K562 (cell line): ENCODE data around the gene BTBD16. TPM values are rescaled to one million over a fixed set of nuclear protein-coding genes. Genes with fewer than 3 reads are reported as not detected.

Source experiments
- ATAC-seq: fragments of 200-7000 bp; cut with Tn5 transposase; 3 replicates; pipeline ENCODE4 v1.9.1; 2020; ENCODE audit warnings: moderate library complexity
- BruUV-seq: library from RNA; stranded (reverse); fragments of 400-500 nt; replicated peaks from 2 replicates; lab custom pipeline; 2021; lab: Mats Ljungman, UMichigan
- CTCF ChIA-PET: fragments of 300-600 bp; formaldehyde crosslinking; extraction: SDS; loops from one replicate; lab custom pipeline; 2021; ENCODE audit warnings: low intra/inter-chr PET ratio; lab: Yijun Ruan, JAX
- POLR2A ChIA-PET: fragments of 300-600, 350-650 bp; sonication (Branson Sonifier 250); formaldehyde crosslinking; extraction: SDS; loops from one replicate; lab custom pipeline; 2021; ENCODE audit warnings: antibody characterized with exemption, inconsistent platforms; lab: Yijun Ruan, JAX
- DNase-seq, 4 experiments: peaks; one replicate each; pipeline versions ENCODE4 v3.0.0 to v3.0.0-alpha.2; 2011 to 2018; ENCODE audit warnings: low spot score in 3 of 4, mixed read lengths in 3 of 4; ENCODE audit errors: extremely low read depth in 1 of 4
- FAIRE-seq: peaks from 2 replicates; lab custom pipeline; 2011; peaks lifted over from hg19 to GRCh38; lab: Jason Lieb, UNC
- H2AFZ ChIP-seq: 2 replicates; pipeline ENCODE4 v1.6.0; 2011; ENCODE audit warnings: low read depth, low read length, control low read depth, inconsistent platforms
- H3K27ac ChIP-seq: fragments of 200-600 bp; 3 replicates; pipeline ENCODE4 v1.8.0; 2011; ENCODE audit warnings: low read depth, mild to moderate bottlenecking, control low read depth, inconsistent platforms, low read length, moderate library complexity, mixed read lengths; ENCODE audit errors: extremely low read depth
- H3K27me3 ChIP-seq, 2 experiments: fragments of 300-600 bp in 1 of 2; 2 replicates in 1 of 2; 3 replicates in 1 of 2; pipeline versions ENCODE4 v1.6.0 to v1.8.0; 2011; ENCODE audit warnings: inconsistent platforms in 2 of 2, low read length in 2 of 2, mild to moderate bottlenecking in 1 of 2, mixed read lengths in 1 of 2, moderate library complexity in 1 of 2; ENCODE audit not compliant: control insufficient read depth in 2 of 2, insufficient read depth in 2 of 2
- H3K36me3 ChIP-seq: fragments of 300-600 bp; 3 replicates; pipeline ENCODE4 v1.8.0; 2011; ENCODE audit warnings: mild to moderate bottlenecking, low read length, inconsistent platforms; ENCODE audit not compliant: control insufficient read depth, insufficient read depth
- H3K4me1 ChIP-seq, 2 experiments: fragments of 200-600 bp in 1 of 2; replicated peaks in 1 of 2; 2 replicates in 1 of 2; 3 replicates in 1 of 2; pipeline versions ENCODE4 v1.5.1 to v1.8.0; 2011; ENCODE audit warnings: inconsistent platforms in 2 of 2, low read length in 2 of 2, mild to moderate bottlenecking in 1 of 2, mixed read lengths in 1 of 2, moderate library complexity in 1 of 2; ENCODE audit not compliant: control insufficient read depth in 2 of 2, insufficient read depth in 2 of 2
- H3K4me2 ChIP-seq: 2 replicates; pipeline ENCODE4 v1.6.1; 2011; ENCODE audit warnings: low read length, control low read depth, inconsistent platforms, mixed read lengths; ENCODE audit not compliant: insufficient read depth
- H3K4me3 ChIP-seq: fragments of 200-600 bp; sonication (generic), shearing (Covaris generic); 2 replicates; pipeline ENCODE4 v1.5.1; 2016; ENCODE audit warnings: control low read depth, inconsistent platforms
- H3K79me2 ChIP-seq: fragments of 200-600 bp; 3 replicates; pipeline ENCODE4 v1.8.0; 2011; ENCODE audit warnings: low read length, inconsistent platforms; ENCODE audit not compliant: control insufficient read depth, insufficient read depth
- H3K9ac ChIP-seq, 2 experiments: 2 replicates each; pipeline versions ENCODE4 v1.6.0 to v1.6.1; 2011; ENCODE audit warnings: low read depth in 2 of 2, low read length in 2 of 2, control low read depth in 1 of 2, inconsistent platforms in 1 of 2, mild to moderate bottlenecking in 1 of 2, mixed read lengths in 1 of 2; ENCODE audit not compliant: insufficient read depth in 1 of 2
- H3K9me1 ChIP-seq: one replicate; pipeline ENCODE4 v1.6.0; 2011; ENCODE audit warnings: inconsistent platforms, mild to moderate bottlenecking, low read length, moderate library complexity; ENCODE audit not compliant: control insufficient read depth, insufficient read depth
- H3K9me3 ChIP-seq: replicated peaks from 2 replicates; pipeline ENCODE4 v1.5.1; 2011; ENCODE audit warnings: low read depth, low read length, inconsistent platforms; ENCODE audit not compliant: control insufficient read depth, insufficient read depth
- H4K20me1 ChIP-seq: replicated peaks from 2 replicates; pipeline ENCODE4 v1.6.1; 2011; ENCODE audit warnings: low read length, inconsistent platforms, mixed read lengths; ENCODE audit not compliant: control insufficient read depth, insufficient read depth
- CEBPB ChIP-seq: fragments of 450-650 bp; IDR thresholded peaks from 2 replicates; pipeline ENCODE4 v1.6.1; 2016; ENCODE audit warnings: missing genetic modification characterization, missing compliant biosample characterization
- FOXP4 ChIP-seq: sonication (generic); formaldehyde crosslinking; IDR thresholded peaks from 2 replicates; pipeline ENCODE4 v1.8.0; 2022; ENCODE audit warnings: mild to moderate bottlenecking, missing genetic modification reagents, borderline replicate concordance
- GABPA ChIP-seq: fragments of 200-800 bp; sonication (Bioruptor generic); conservative IDR thresholded peaks from 2 replicates; pipeline ENCODE4 v1.6.1; 2016; ENCODE audit warnings: low read depth, missing genetic modification characterization, missing compliant biosample characterization
- MEIS2 ChIP-seq: fragments of 450-650 bp; IDR thresholded peaks from 2 replicates; pipeline ENCODE4 v1.6.1; 2014; ENCODE audit warnings: mild to moderate bottlenecking; ENCODE audit not compliant: partially characterized antibody
- POU5F1 ChIP-seq: fragments of 150-350 bp; IDR thresholded peaks from 2 replicates; pipeline ENCODE4 v1.6.1; 2014; ENCODE audit warnings: borderline replicate concordance, low read length, low read depth, mild to moderate bottlenecking; ENCODE audit not compliant: partially characterized antibody
- PREB ChIP-seq: sonication (generic); formaldehyde crosslinking; IDR thresholded peaks from 2 replicates; pipeline ENCODE4 v1.8.1; 2023; ENCODE audit warnings: mild to moderate bottlenecking, missing genetic modification reagents
- ZNF24 ChIP-seq: fragments of 450-650 bp; IDR thresholded peaks from 2 replicates; pipeline ENCODE4 v1.6.1; 2016
- WGBS: fragments of 100-300 bp; shearing (Covaris generic); methylation state at CpG from one replicate; pipeline ENCODE4 v1.1.6; 2016; ENCODE audit warnings: low coverage, mixed read lengths; ENCODE audit not compliant: insufficient coverage; ENCODE audit errors: missing lambda C conversion rate; 5-methylcytosine and 5-hydroxymethylcytosine counted together
- in situ Hi-C: fragments of 300-500 bp; cut with MboI; formaldehyde crosslinking; loops from 4 replicates; pipeline ENCODE4 v1.15.0; 2018; ENCODE audit warnings: inconsistent platforms, mixed read lengths
- intact Hi-C: fragments of 100-400 bp; cut with micrococcal nuclease; formaldehyde crosslinking; loops from 2 replicates; pipeline ENCODE4 v1.14.2; 2022
- polyA plus RNA-seq, 8 experiments: library from polyadenylated mRNA; depleted of rRNA in 4 of 8; stranded (reverse) in 5 of 8; unstranded in 3 of 8; fragments of >200 nt; fragmentation: Nextera tagmentation in 2 of 8; fragmentation: Illumina TruSeq in 1 of 8; extraction: Ambion mirVana in 2 of 8; extraction: Trizol in 1 of 8; gene quantifications; 2 replicates each; pipeline versions ENCODE4 v1.2.1 to v1.2.3, GENCODE V29; 2011 to 2014; ENCODE audit warnings: inconsistent platforms in 1 of 8, missing spikeins in 1 of 8
- total RNA-seq, 7 experiments: library from RNA; depleted of rRNA in 6 of 7; stranded (reverse); fragments of >200 nt in 6 of 7; fragmentation: Illumina TruSeq in 2 of 7; extraction: Trizol in 2 of 7; gene quantifications; 2 replicates each; pipeline versions ENCODE4 v1.2.1 to v1.2.3, GENCODE V29; 2011 to 2021; ENCODE audit warnings: low replicate concordance in 1 of 7

Gene BTBD16
- total and polyA plus RNA-seq, 9 of the 15 experiments (the other 6 are each of a cell fraction or from before 2014, with no cell fraction given) = 0.11 TPM; not detected in 8

GRCh38 chr10:122376364-122376961, 105.4 kb downstream of the BTBD16 start:
- ChIA-PET POLR2A (no interaction called here), CTCF (no interaction called here)
- no peak overlapping the region for H3K4me2 ChIP-seq
- no peak for FAIRE-seq
- peaks cover 5 to 7% of the 10 kb centered on the region in 2 experiments; a peak in 3 of 5 replicates for H3K27me3 ChIP-seq
- no peak overlapping the region for H3K27ac ChIP-seq
- WGBS = 68% methylated on average over 11 of the region's 11 CpGs
- no peak for TF ChIP-seq ZNF24
- no peak for TF ChIP-seq GABPA (tag)
- TF ChIP-seq CEBPB (tag) = no peak
- TF ChIP-seq MEIS2 = no peak
- TF ChIP-seq POU5F1 = no peak
- no peak for TF ChIP-seq FOXP4 (CRISPR knock-in tag)
- no peak for TF ChIP-seq PREB (CRISPR knock-in tag)
- no peaks in the 10 kb centered on the region for H3K36me3 ChIP-seq
- BruUV-seq = no TSS peak
- in situ Hi-C loops = no loop called here
- H3K79me2 ChIP-seq = no peaks in the 10 kb centered on the region
- no peak overlapping the region for H3K4me3 ChIP-seq
- no peaks in the 10 kb centered on the region for H3K9me1 ChIP-seq
- H3K4me1 ChIP-seq = peaks cover 0 to 13% of the 10 kb centered on the region in 2 experiments; a peak in 2 of 5 replicates
- no peak overlapping the region for H2AFZ ChIP-seq
- ATAC-seq = no peak
- no peaks in the 10 kb centered on the region for H3K9me3 ChIP-seq
- no peak for DNase-seq
- H4K20me1 ChIP-seq = no peaks in the 10 kb centered on the region
- intact Hi-C loops = no loop called here
- no peak overlapping the region for H3K9ac ChIP-seq
